ENCODE measurements around the gene EI24.

- no peak for TF ChIP-seq CTCF (IDR thresholded peaks at IDR 0.05 in 4 of 5, conservative IDR thresholded peaks at IDR 0.05 in 1 of 5)
- no peak for TF ChIP-seq POLR2A (IDR thresholded peaks at IDR 0.05)
These were observed 56.0 kb downstream of the EI24 start for GRCh38 chr11:125625225-125625629.
